BLaER1 treated with 17β-estradiol and CSF1 and Interleukin-3, amounts not matched to agents 10 nM and 100 nM (cell line): ENCODE results near the gene CCDC171.
"Not testable (repeated sequence)": the region's sequence is repeated elsewhere in the genome, so short reads cannot be mapped to it uniquely, and the experiment has no call there.

ENCODE experiments used
- H3K27ac ChIP-seq, 11 experiments: shearing (Covaris generic); formaldehyde crosslinking; 2 replicates each; pipeline ENCODE4 v1.8.1; 2022
- H3K27me3 ChIP-seq, 11 experiments: shearing (Covaris generic); formaldehyde crosslinking; 2 replicates each; pipeline ENCODE4 v1.8.1; 2022
- H3K36me3 ChIP-seq, 11 experiments: shearing (Covaris generic); formaldehyde crosslinking; 2 replicates each; pipeline ENCODE4 v1.8.1; 2022
- H3K4me1 ChIP-seq, 10 experiments: shearing (Covaris generic); formaldehyde crosslinking; 2 replicates each; pipeline ENCODE4 v1.8.1; 2022
- H3K4me2 ChIP-seq, 11 experiments: shearing (Covaris generic); formaldehyde crosslinking; 2 replicates each; pipeline ENCODE4 v1.8.1; 2022
- H3K4me3 ChIP-seq, 10 experiments: shearing (Covaris generic); formaldehyde crosslinking; 2 replicates each; pipeline ENCODE4 v1.8.1; 2022
- H3K9ac ChIP-seq, 11 experiments: shearing (Covaris generic); formaldehyde crosslinking; 2 replicates each; pipeline ENCODE4 v1.8.1; 2022
- H3K9me3 ChIP-seq, 11 experiments: shearing (Covaris generic); formaldehyde crosslinking; replicated peaks in 1 of 11; 2 replicates each; pipeline ENCODE4 v1.8.1; 2022
- H4K20me1 ChIP-seq, 11 experiments: shearing (Covaris generic); formaldehyde crosslinking; 2 replicates each; pipeline ENCODE4 v1.8.1; 2022
- Cebpa-rat ChIP-seq, 11 experiments: shearing (Covaris generic); IDR thresholded peaks; 2 replicates each; pipeline ENCODE4 v1.8.1; 2022

CCDC171 gene

GRCh38 chr9:15635752-15636151, 82.9 kb downstream of the CCDC171 start:
- peaks cover 0 to 8% (median 0%) of the 10 kb centered on the region in 10 experiments; a peak in 2 of 20 replicates for H3K4me1 ChIP-seq
- TF ChIP-seq Cebpa-rat (IDR thresholded peaks at IDR 0.05): no peak

GRCh38 chr9:15640121-15640520, 87.3 kb downstream of the CCDC171 start:
- peaks cover 0 to 8% (median 0%) of the 10 kb centered on the region in 10 experiments; a peak in 2 of 20 replicates for H3K4me1 ChIP-seq
- no peak for TF ChIP-seq Cebpa-rat (IDR thresholded peaks at IDR 0.05)

More at GRCh38 chr9:15635752-15636151, 82.9 kb downstream of the CCDC171 start:
- no peaks in the 10 kb centered on the region for H3K36me3 ChIP-seq
- no peaks in the 10 kb centered on the region for H4K20me1 ChIP-seq
- H3K9me3 ChIP-seq: peaks cover 0 to 10% (median 3%) of the 10 kb centered on the region in 11 experiments; a peak in 6 of 22 replicates
- H3K4me2 ChIP-seq: no peak overlapping the region
- H3K27ac ChIP-seq: no peak overlapping the region
- no peaks in the 10 kb centered on the region for H3K27me3 ChIP-seq
- H3K9ac ChIP-seq: no peak overlapping the region
- no peak overlapping the region for H3K4me3 ChIP-seq

GRCh38 chr9:15641291-15641690, 88.4 kb downstream of the CCDC171 start:
- Histone ChIP-seq H3K27ac (no peak overlapping the region), H3K4me3 (no peak overlapping the region), H3K9me3 (peaks cover 0 to 7% (median 0%) of the 10 kb centered on the region in 11 experiments; a peak in 1 of 22 replicates), H3K27me3 (no peaks in the 10 kb centered on the region), H3K9ac (no peak overlapping the region), H4K20me1 (no peaks in the 10 kb centered on the region), H3K36me3 (no peaks in the 10 kb centered on the region), H3K4me1 (peaks cover 0 to 8% (median 0%) of the 10 kb centered on the region in 10 experiments; a peak in 2 of 20 replicates), H3K4me2 (no peak overlapping the region)
- no peak for TF ChIP-seq Cebpa-rat (IDR thresholded peaks at IDR 0.05)

More at GRCh38 chr9:15640121-15640520, 87.3 kb downstream of the CCDC171 start:
- Histone ChIP-seq H4K20me1 (no peaks in the 10 kb centered on the region), H3K4me3 (no peak overlapping the region), H3K9me3 (peaks cover 0 to 7% (median 0%) of the 10 kb centered on the region in 11 experiments; a peak in 1 of 22 replicates), H3K36me3 (no peaks in the 10 kb centered on the region), H3K9ac (no peak overlapping the region), H3K4me2 (no peak overlapping the region; a peak in 1 of 22 replicates), H3K27me3 (no peaks in the 10 kb centered on the region), H3K27ac (no peak overlapping the region)

GRCh38 chr9:15642369-15642962, 89.6 kb downstream of the CCDC171 start:
- no peak overlapping the region for H3K9ac ChIP-seq
- peaks cover 0 to 8% (median 0%) of the 10 kb centered on the region in 10 experiments; a peak in 2 of 20 replicates for H3K4me1 ChIP-seq
- H3K4me2 ChIP-seq: no peak overlapping the region
- no peaks in the 10 kb centered on the region for H4K20me1 ChIP-seq
- no peak for TF ChIP-seq Cebpa-rat (IDR thresholded peaks at IDR 0.05)
- no peaks in the 10 kb centered on the region for H3K27me3 ChIP-seq
- H3K36me3 ChIP-seq: no peaks in the 10 kb centered on the region
- no peak overlapping the region for H3K4me3 ChIP-seq
- no peak overlapping the region for H3K27ac ChIP-seq
- H3K9me3 ChIP-seq: peaks cover 0 to 7% (median 0%) of the 10 kb centered on the region in 11 experiments; a peak in 1 of 22 replicates

- TF ChIP-seq Cebpa-rat (IDR thresholded peaks at IDR 0.05): no peak
- H3K9me3 ChIP-seq: peaks cover 0 to 6% (median 0%) of the 10 kb centered on the region in 11 experiments; a peak in 1 of 22 replicates
- no peaks in the 10 kb centered on the region for H3K4me1 ChIP-seq
- H3K4me3 ChIP-seq: no peak overlapping the region
- no peak overlapping the region for H3K9ac ChIP-seq
- H3K27me3 ChIP-seq: no peaks in the 10 kb centered on the region
- H4K20me1 ChIP-seq: no peaks in the 10 kb centered on the region
- H3K36me3 ChIP-seq: no peaks in the 10 kb centered on the region
- no peak overlapping the region for H3K4me2 ChIP-seq
- H3K27ac ChIP-seq: no peak overlapping the region
These were observed 117.4 kb downstream of the CCDC171 start for GRCh38 chr9:15670246-15670645.

- H3K27me3 ChIP-seq: no peaks in the 10 kb centered on the region
- H3K27ac ChIP-seq: no peak overlapping the region
- no peaks in the 10 kb centered on the region for H3K36me3 ChIP-seq
- no peaks in the 10 kb centered on the region for H3K4me1 ChIP-seq
- H3K4me2 ChIP-seq: no peak overlapping the region
- H4K20me1 ChIP-seq: no peaks in the 10 kb centered on the region
- no peak overlapping the region for H3K4me3 ChIP-seq
- no peak for TF ChIP-seq Cebpa-rat (IDR thresholded peaks at IDR 0.05)
- no peak overlapping the region for H3K9ac ChIP-seq
- peaks cover 0 to 6% (median 0%) of the 10 kb centered on the region in 11 experiments; a peak in 1 of 22 replicates for H3K9me3 ChIP-seq
These were observed 118.1 kb downstream of the CCDC171 start for GRCh38 chr9:15670894-15671293.

- H3K4me2 ChIP-seq: 0 out of 22 replicates have a peak overlapping the region, but pooled peaks of 1 of the 11 experiments have one; percentile 16
- H3K4me1 ChIP-seq: peaks cover 0 to 20% (median 0%) of the 10 kb centered on the region in 10 experiments; a peak in 4 of 20 replicates
- H3K27ac ChIP-seq: no peak overlapping the region
- H3K9me3 ChIP-seq: peaks cover 0 to 17% (median 0%) of the 10 kb centered on the region in 11 experiments; a peak in 4 of 22 replicates
- H3K4me3 ChIP-seq: no peak overlapping the region
- no peaks in the 10 kb centered on the region; a peak in 2 of 22 replicates for H3K36me3 ChIP-seq
- H3K9ac ChIP-seq: no peak overlapping the region
- H4K20me1 ChIP-seq: no peaks in the 10 kb centered on the region
- no peaks in the 10 kb centered on the region for H3K27me3 ChIP-seq
- no peak for TF ChIP-seq Cebpa-rat (IDR thresholded peaks at IDR 0.05)
These were observed 140.9 kb downstream of the CCDC171 start for GRCh38 chr9:15693701-15694100.

- Histone ChIP-seq H4K20me1 (no peaks in the 10 kb centered on the region), H3K27ac (no peak overlapping the region), H3K27me3 (no peaks in the 10 kb centered on the region), H3K4me2 (no peak overlapping the region), H3K4me3 (no peak overlapping the region), H3K9me3 (peaks cover 0 to 12% (median 2%) of the 10 kb centered on the region in 11 experiments; a peak in 11 of 22 replicates), H3K9ac (no peak overlapping the region), H3K4me1 (peaks cover 0 to 20% (median 0%) of the 10 kb centered on the region in 10 experiments; a peak in 4 of 20 replicates), H3K36me3 (no peaks in the 10 kb centered on the region; a peak in 3 of 22 replicates)
- TF ChIP-seq Cebpa-rat (IDR thresholded peaks at IDR 0.05): no peak
These were observed 144.1 kb downstream of the CCDC171 start for GRCh38 chr9:15696979-15697378.

GRCh38 chr9:15697446-15697851, 144.6 kb downstream of the CCDC171 start:
- H3K4me2 ChIP-seq: no peak overlapping the region
- H3K27me3 ChIP-seq: no peaks in the 10 kb centered on the region
- no peak overlapping the region for H3K27ac ChIP-seq
- no peak overlapping the region for H3K9ac ChIP-seq
- no peak for TF ChIP-seq Cebpa-rat (IDR thresholded peaks at IDR 0.05)
- no peak overlapping the region for H3K4me3 ChIP-seq
- no peaks in the 10 kb centered on the region; a peak in 1 of 22 replicates for H3K36me3 ChIP-seq
- peaks cover 0 to 20% (median 0%) of the 10 kb centered on the region in 10 experiments; a peak in 4 of 20 replicates for H3K4me1 ChIP-seq
- H3K9me3 ChIP-seq: peaks cover 0 to 10% (median 0%) of the 10 kb centered on the region in 11 experiments; a peak in 9 of 22 replicates
- H4K20me1 ChIP-seq: no peaks in the 10 kb centered on the region

GRCh38 chr9:15699876-15700559, 147.2 kb downstream of the CCDC171 start:
- not testable (repeated sequence) for H3K4me3 ChIP-seq, H3K36me3 ChIP-seq, H3K4me2 ChIP-seq, H4K20me1 ChIP-seq, H3K27me3 ChIP-seq, H3K27ac ChIP-seq, H3K4me1 ChIP-seq, H3K9ac ChIP-seq
- peaks cover 0 to 10% (median 0%) of the 10 kb centered on the region in 11 experiments; a peak in 9 of 22 replicates for H3K9me3 ChIP-seq
